Measurements from ENCODE around the gene HS3ST2.

HS3ST2 gene

DNA sequence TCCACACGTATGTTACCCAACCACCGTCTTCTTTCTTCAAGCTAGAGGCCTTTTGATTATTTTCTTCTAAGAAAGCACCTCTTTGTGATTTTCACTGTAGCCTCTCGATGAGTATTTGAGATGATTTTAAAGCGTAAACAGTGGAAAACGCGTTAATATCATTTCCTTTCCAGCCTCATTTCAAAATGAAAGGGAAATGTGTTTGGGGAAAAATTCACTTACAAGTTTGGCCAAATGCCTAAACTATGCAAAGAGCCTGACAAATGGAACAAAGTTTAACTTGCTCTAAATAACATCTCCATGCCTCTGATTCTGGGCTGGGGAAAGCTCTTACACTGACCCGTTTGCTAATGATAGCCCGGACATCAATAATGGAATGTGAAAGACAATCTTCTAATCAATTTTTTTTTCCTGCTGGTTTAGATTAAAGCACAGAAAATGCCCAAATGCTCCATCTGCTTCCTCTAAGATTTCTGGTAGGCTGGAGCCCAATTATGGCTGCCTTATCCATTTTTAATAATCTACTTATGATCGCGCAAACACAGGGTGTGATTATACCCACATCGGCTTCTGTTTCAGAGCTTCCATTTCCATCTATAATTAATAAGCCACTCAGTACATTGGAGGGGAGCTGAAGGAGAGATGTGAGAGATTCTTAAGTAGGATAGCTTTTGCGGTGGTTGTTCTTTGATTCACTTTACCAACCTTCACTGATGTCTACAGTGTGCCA, 43.5 kb downstream of the HS3ST2 start (continued):
- TF ChIP-seq, protein P1, sequence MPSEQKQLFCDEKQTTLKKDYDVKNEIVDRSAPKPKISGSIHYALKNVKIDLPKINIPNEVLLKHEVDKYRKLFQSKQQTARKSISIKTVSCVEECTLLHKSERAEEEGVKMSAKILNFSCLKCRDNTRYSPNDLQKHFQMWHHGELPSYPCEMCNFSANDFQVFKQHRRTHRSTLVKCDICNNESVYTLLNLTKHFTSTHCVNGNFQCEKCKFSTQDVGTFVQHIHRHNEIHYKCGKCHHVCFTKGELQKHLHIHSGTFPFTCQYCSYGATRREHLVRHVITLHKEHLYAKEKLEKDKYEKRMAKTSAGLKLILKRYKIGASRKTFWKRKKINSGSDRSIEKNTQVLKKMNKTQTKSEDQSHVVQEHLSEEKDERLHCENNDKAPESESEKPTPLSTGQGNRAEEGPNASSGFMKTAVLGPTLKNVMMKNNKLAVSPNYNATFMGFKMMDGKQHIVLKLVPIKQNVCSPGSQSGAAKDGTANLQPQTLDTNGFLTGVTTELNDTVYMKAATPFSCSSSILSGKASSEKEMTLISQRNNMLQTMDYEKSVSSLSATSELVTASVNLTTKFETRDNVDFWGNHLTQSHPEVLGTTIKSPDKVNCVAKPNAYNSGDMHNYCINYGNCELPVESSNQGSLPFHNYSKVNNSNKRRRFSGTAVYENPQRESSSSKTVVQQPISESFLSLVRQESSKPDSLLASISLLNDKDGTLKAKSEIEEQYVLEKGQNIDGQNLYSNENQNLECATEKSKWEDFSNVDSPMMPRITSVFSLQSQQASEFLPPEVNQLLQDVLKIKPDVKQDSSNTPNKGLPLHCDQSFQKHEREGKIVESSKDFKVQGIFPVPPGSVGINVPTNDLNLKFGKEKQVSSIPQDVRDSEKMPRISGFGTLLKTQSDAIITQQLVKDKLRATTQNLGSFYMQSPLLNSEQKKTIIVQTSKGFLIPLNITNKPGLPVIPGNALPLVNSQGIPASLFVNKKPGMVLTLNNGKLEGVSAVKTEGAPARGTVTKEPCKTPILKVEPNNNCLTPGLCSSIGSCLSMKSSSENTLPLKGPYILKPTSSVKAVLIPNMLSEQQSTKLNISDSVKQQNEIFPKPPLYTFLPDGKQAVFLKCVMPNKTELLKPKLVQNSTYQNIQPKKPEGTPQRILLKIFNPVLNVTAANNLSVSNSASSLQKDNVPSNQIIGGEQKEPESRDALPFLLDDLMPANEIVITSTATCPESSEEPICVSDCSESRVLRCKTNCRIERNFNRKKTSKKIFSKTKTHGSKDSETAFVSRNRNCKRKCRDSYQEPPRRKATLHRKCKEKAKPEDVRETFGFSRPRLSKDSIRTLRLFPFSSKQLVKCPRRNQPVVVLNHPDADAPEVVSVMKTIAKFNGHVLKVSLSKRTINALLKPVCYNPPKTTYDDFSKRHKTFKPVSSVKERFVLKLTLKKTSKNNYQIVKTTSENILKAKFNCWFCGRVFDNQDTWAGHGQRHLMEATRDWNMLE (tag by site-specific recombination; conservative IDR thresholded peaks at IDR 0.05; ENCODE audit: low read depth): no peak
- TF ChIP-seq, protein P2, sequence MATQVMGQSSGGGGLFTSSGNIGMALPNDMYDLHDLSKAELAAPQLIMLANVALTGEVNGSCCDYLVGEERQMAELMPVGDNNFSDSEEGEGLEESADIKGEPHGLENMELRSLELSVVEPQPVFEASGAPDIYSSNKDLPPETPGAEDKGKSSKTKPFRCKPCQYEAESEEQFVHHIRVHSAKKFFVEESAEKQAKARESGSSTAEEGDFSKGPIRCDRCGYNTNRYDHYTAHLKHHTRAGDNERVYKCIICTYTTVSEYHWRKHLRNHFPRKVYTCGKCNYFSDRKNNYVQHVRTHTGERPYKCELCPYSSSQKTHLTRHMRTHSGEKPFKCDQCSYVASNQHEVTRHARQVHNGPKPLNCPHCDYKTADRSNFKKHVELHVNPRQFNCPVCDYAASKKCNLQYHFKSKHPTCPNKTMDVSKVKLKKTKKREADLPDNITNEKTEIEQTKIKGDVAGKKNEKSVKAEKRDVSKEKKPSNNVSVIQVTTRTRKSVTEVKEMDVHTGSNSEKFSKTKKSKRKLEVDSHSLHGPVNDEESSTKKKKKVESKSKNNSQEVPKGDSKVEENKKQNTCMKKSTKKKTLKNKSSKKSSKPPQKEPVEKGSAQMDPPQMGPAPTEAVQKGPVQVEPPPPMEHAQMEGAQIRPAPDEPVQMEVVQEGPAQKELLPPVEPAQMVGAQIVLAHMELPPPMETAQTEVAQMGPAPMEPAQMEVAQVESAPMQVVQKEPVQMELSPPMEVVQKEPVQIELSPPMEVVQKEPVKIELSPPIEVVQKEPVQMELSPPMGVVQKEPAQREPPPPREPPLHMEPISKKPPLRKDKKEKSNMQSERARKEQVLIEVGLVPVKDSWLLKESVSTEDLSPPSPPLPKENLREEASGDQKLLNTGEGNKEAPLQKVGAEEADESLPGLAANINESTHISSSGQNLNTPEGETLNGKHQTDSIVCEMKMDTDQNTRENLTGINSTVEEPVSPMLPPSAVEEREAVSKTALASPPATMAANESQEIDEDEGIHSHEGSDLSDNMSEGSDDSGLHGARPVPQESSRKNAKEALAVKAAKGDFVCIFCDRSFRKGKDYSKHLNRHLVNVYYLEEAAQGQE (tag by site-specific recombination; IDR thresholded peaks at IDR 0.05): no peak
- TF ChIP-seq ZNF221 (tag by site-specific recombination; IDR thresholded peaks at IDR 0.05; ENCODE audit: borderline replicate concordance): no peak
- no peak for TF ChIP-seq ZNF416 (tag by site-specific recombination; IDR thresholded peaks at IDR 0.05)
- TF ChIP-seq, protein P3, sequence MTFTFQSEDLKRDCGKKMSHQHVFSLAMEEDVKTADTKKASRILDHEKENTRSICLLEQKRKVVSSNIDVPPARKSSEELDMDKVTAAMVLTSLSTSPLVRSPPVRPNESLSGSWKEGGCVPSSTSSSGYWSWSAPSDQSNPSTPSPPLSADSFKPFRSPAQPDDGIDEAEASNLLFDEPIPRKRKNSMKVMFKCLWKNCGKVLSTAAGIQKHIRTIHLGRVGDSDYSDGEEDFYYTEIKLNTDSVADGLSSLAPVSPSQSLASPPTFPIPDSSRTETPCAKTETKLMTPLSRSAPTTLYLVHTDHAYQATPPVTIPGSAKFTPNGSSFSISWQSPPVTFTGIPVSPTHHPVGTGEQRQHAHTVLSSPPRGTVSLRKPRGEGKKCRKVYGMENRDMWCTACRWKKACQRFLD (tag by site-specific recombination; IDR thresholded peaks at IDR 0.05): no peak
- no peak for TF ChIP-seq ZBTB1 (tag by site-specific recombination; IDR thresholded peaks at IDR 0.05)
- no peak for TF ChIP-seq ZFP37 (tag by site-specific recombination; IDR thresholded peaks at IDR 0.05)
- TF ChIP-seq ZFP69B (tag by site-specific recombination; IDR thresholded peaks at IDR 0.05): no peak
- TF ChIP-seq ZNF548 (tag by site-specific recombination; IDR thresholded peaks at IDR 0.05): no peak
- TF ChIP-seq, protein P4, sequence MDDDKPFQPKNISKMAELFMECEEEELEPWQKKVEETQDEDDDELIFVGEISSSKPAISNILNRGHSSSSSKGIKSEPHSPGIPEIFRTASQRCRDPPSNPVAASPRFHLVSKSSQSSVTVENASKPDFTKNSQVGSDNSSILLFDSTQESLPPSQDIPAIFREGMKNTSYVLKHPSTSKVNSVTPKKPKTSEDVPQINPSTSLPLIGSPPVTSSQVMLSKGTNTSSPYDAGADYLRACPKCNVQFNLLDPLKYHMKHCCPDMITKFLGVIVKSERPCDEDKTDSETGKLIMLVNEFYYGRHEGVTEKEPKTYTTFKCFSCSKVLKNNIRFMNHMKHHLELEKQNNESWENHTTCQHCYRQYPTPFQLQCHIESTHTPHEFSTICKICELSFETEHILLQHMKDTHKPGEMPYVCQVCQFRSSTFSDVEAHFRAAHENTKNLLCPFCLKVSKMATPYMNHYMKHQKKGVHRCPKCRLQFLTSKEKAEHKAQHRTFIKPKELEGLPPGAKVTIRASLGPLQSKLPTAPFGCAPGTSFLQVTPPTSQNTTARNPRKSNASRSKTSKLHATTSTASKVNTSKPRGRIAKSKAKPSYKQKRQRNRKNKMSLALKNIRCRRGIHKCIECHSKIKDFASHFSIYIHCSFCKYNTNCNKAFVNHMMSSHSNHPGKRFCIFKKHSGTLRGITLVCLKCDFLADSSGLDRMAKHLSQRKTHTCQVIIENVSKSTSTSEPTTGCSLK (tag by site-specific recombination; IDR thresholded peaks at IDR 0.05): no peak

DNA sequence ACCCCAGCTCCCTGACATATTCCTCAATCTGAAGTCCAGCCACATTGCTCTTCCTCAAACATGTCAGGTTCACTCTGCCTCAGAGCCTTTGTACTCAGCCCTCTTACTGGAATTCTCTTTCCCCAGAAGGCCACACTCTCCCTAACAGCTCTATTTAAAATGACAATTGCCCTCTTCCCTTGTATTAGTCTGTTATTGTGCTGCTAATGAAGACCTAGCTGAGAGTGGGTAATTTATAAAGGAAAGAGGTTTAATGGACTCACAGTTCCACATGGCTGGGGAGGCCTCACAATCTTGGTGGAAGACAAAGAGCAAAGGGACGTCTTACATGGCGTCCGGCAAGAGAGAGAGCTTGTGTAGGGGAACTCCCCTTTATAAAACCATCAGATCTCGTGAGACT, 46.0 kb downstream of the HS3ST2 start:
- H3K27ac ChIP-seq (ENCODE audit: extremely low read depth, low read depth, low read length): no peak overlapping the region
- no peaks in the 10 kb centered on the region for H3K36me3 ChIP-seq (ENCODE audit: control insufficient read depth in 2 of 2, insufficient read depth in 1 of 2, low read length in 2 of 2)
- POLR2A ChIA-PET: no interaction called here
- CTCF ChIA-PET: no interaction called here
- H3K4me1 ChIP-seq (ENCODE audit: control insufficient read depth, insufficient read depth, low read length): no peaks in the 10 kb centered on the region
- no peak overlapping the region for H3K4me3 ChIP-seq (ENCODE audit: low read depth, low read length)
- H3K9me3 ChIP-seq (ENCODE audit: control insufficient read depth, insufficient read depth, low read depth, low read length): no peaks in the 10 kb centered on the region
- TF ChIP-seq ZNF132 (tag by site-specific recombination; IDR thresholded peaks at IDR 0.05; ENCODE audit: borderline replicate concordance): no peak
- no peak for TF ChIP-seq ZNF561 (tag by site-specific recombination; IDR thresholded peaks at IDR 0.05; ENCODE audit: borderline replicate concordance)
- no peak for TF ChIP-seq ZNF274 (IDR thresholded peaks at IDR 0.05; ENCODE audit: low read length)
- TF ChIP-seq ZNF274 (tag by site-specific recombination; IDR thresholded peaks at IDR 0.05; ENCODE audit: borderline replicate concordance): no peak
- no peak for TF ChIP-seq ZNF768 (tag by site-specific recombination; IDR thresholded peaks at IDR 0.05)
- no peak for TF ChIP-seq ZNF10 (tag by site-specific recombination; IDR thresholded peaks at IDR 0.05)
- TF ChIP-seq GLIS2 (tag by site-specific recombination; IDR thresholded peaks at IDR 0.05): no peak
- TF ChIP-seq ZNF629 (tag by site-specific recombination; IDR thresholded peaks at IDR 0.05): no peak
- no peak for TF ChIP-seq ZNF394 (tag by site-specific recombination; IDR thresholded peaks at IDR 0.05; ENCODE audit: borderline replicate concordance)
- TF ChIP-seq, protein P5, sequence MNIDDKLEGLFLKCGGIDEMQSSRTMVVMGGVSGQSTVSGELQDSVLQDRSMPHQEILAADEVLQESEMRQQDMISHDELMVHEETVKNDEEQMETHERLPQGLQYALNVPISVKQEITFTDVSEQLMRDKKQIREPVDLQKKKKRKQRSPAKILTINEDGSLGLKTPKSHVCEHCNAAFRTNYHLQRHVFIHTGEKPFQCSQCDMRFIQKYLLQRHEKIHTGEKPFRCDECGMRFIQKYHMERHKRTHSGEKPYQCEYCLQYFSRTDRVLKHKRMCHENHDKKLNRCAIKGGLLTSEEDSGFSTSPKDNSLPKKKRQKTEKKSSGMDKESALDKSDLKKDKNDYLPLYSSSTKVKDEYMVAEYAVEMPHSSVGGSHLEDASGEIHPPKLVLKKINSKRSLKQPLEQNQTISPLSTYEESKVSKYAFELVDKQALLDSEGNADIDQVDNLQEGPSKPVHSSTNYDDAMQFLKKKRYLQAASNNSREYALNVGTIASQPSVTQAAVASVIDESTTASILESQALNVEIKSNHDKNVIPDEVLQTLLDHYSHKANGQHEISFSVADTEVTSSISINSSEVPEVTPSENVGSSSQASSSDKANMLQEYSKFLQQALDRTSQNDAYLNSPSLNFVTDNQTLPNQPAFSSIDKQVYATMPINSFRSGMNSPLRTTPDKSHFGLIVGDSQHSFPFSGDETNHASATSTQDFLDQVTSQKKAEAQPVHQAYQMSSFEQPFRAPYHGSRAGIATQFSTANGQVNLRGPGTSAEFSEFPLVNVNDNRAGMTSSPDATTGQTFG (tag by site-specific recombination; IDR thresholded peaks at IDR 0.05; ENCODE audit: borderline replicate concordance): no peak
